Thoracic aorta (tissue), 2 donors: Measurements from ENCODE around the gene SYMPK. TPM values are rescaled to one million over a fixed set of nuclear protein-coding genes. Genes with fewer than 3 reads are reported as not detected.
A peak's percentile ranks its signal among the peaks of the same experiment; 100 is the strongest.

Experiments
- ATAC-seq: fragments of 150-250 bp; one replicate; pipeline ENCODE4 v1.8.0; 2017; ENCODE audit warnings: low read depth; ENCODE audit not compliant: insufficient number of reproducible peaks, low FRiP score
- DNase-seq: peaks from one replicate; pipeline ENCODE4 v3.0.0-alpha.2; 2020; ENCODE audit warnings: low spot score
- H3K27ac ChIP-seq, 2 donors: fragments of 200-600 bp; sonication (generic); 1 replicate in 1 of 2; 2 replicates in 1 of 2; pipeline ENCODE4 v1.5.1; 2016; ENCODE audit warnings: mild to moderate bottlenecking in 2 of 2, moderate library complexity in 2 of 2
- H3K27me3 ChIP-seq: fragments of 200-600 bp; sonication (generic); replicated peaks from 2 replicates; pipeline ENCODE4 v1.6.0; 2016; ENCODE audit warnings: mild to moderate bottlenecking; ENCODE audit not compliant: insufficient read depth
- H3K36me3 ChIP-seq: fragments of 200-600 bp; sonication (generic); one replicate; pipeline ENCODE4 v1.5.1; 2016
- H3K4me1 ChIP-seq, 2 donors: fragments of 200-600 bp; sonication (generic); 1 replicate in 1 of 2; 2 replicates in 1 of 2; pipeline versions ENCODE4 v1.5.1 to v1.6.0; 2016; ENCODE audit warnings: low read depth in 2 of 2, mild to moderate bottlenecking in 1 of 2; ENCODE audit not compliant: control insufficient read depth in 1 of 2
- H3K4me3 ChIP-seq: fragments of 200-600 bp; sonication (generic); 2 replicates; pipeline ENCODE4 v1.5.1; 2016; ENCODE audit warnings: mild to moderate bottlenecking
- H3K9me3 ChIP-seq: fragments of 200-600 bp; sonication (generic); 2 replicates; pipeline ENCODE4 v1.5.1; 2016
- total RNA-seq, 2 donors: library from RNA; depleted of rRNA; stranded (reverse); fragments of >200 nt; gene quantifications; one replicate each; pipeline versions ENCODE4 v1.1.0 to v1.2.3, GENCODE V29; 2016
- TF ChIP-seq, protein P1 (sequence below): fragments of 200-600 bp; sonication (generic); IDR thresholded peaks from one replicate; pipeline ENCODE4 v1.5.1; 2019; ENCODE audit warnings: antibody characterized with exemption

Gene SYMPK
- total RNA-seq, 2 donors from 2014 or later: 48.8 to 84.7 TPM

DNA sequence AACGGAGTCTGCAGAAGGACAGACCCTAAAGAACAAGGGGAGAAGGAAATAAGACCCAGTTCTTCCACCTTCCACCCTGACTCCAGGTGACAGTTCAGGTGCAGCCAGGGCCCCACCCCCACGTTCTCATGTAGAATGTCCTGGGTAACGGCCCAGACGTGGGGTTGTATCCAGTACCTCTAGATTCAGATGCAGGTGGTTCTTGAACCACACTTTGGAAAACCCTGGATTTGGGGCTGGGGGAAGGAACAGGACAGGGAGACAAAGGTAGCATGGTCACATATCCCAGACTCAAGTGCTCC lies 82.8 kb downstream of the SYMPK start:
- Histone ChIP-seq H3K36me3 (peaks cover 28% of the 10 kb centered on the region), H3K9me3 (no peaks in the 10 kb centered on the region), H3K4me3 (peak overlapping the region; percentile 91), H3K4me1 (peaks cover 20 to 41% of the 10 kb centered on the region in 2 donors), H3K27me3 (no peaks in the 10 kb centered on the region), H3K27ac (peak overlapping the region; percentile 97 to 98)
- TF ChIP-seq, protein P1, sequence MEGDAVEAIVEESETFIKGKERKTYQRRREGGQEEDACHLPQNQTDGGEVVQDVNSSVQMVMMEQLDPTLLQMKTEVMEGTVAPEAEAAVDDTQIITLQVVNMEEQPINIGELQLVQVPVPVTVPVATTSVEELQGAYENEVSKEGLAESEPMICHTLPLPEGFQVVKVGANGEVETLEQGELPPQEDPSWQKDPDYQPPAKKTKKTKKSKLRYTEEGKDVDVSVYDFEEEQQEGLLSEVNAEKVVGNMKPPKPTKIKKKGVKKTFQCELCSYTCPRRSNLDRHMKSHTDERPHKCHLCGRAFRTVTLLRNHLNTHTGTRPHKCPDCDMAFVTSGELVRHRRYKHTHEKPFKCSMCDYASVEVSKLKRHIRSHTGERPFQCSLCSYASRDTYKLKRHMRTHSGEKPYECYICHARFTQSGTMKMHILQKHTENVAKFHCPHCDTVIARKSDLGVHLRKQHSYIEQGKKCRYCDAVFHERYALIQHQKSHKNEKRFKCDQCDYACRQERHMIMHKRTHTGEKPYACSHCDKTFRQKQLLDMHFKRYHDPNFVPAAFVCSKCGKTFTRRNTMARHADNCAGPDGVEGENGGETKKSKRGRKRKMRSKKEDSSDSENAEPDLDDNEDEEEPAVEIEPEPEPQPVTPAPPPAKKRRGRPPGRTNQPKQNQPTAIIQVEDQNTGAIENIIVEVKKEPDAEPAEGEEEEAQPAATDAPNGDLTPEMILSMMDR: no peak
- ATAC-seq (no peak), DNase-seq (no peak)

DNA sequence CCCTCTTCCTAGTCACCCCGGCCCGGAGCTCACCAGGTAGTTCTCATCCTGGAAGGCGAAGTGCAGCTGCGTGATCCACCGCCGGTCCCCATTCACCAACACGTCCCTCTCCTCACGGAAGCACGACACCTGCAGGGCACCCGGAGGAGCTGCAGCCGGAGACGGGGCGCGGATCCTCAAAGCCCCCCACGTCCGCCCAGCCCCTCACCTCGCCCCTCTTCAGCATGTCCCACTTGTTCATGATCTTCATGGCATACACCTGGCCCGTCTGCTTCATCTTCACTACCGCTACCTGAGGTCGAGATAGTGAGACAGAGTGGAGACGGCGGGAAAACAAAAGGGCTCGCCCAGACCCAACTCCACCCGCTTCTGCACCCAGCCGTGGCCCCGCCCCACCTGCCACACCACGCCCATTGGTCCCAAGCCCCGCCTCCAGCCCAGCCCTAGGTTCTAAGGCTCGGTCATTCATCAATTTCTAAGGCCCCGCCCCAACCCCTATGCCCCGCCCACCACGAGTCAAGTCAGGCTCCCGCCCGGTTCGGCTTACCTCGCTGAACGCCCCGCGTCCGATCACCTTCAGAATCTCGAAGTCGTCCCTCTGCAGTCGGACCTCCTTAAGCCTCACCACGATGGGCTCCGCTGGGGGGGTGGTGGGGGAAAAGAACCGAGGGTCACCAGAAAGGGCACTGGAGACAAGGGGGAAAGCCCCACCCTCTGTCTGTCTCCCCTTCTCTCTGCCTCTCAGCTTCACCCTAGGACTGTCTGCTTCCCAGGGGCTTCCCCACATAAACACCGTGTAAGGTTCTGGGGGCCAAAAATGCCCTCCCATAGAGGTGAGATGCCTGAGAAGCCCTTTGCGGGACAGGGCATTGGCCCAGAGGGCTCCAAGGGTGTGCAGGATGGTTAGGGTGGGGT lies 83.5 kb downstream of the SYMPK start:
- no peak for ATAC-seq
- H3K36me3 ChIP-seq: peaks cover 32% of the 10 kb centered on the region
- DNase-seq: peak; percentile 70
- TF ChIP-seq, protein P1: peak; percentile 34
- H3K4me3 ChIP-seq: peak overlapping the region; percentile 91
- no peaks in the 10 kb centered on the region for H3K27me3 ChIP-seq
- peaks cover 14 to 35% of the 10 kb centered on the region in 2 donors for H3K4me1 ChIP-seq
- no peaks in the 10 kb centered on the region for H3K9me3 ChIP-seq
- H3K27ac ChIP-seq: peak overlapping the region; percentile 97 to 98

DNA sequence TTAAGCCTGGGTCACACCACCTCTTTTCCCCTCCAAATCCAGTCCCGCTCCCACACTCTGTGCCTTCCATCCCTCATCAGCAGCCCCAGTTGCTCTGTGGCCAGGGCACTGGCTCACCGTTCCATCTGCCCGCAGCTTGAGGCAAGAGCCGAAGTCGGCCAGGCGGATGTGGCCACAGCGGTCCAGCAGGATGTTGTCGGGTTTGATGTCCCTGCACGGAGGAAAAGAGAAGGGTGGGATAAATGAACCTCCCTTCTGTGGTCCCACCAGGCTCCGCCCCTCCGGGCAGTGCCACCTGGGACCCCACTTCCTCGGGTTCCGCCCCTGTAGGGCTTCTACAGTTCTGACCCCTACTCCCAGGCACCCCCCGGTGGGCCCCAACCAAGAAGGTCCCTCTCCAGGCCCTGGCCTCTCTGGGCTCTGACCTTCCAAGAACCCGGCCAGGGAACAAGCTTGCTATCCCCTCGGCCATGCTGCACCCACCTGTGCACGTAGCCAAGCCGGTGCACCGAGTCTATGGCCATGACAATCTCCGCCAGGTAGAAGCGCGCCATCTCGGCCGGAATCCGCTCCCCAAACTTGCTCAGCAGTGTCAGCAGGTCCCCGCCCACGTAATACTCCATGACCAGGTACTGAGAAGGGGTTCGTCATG lies 84.8 kb downstream of the SYMPK start:
- Histone ChIP-seq H3K27me3 (no peaks in the 10 kb centered on the region), H3K4me1 (peaks cover 6 to 22% of the 10 kb centered on the region in 2 donors), H3K27ac (peak overlapping the region in 1 of 2 donors; percentile 54), H3K4me3 (no peak overlapping the region), H3K9me3 (no peaks in the 10 kb centered on the region), H3K36me3 (peaks cover 35% of the 10 kb centered on the region)
- TF ChIP-seq, protein P1: no peak
- no peak for ATAC-seq
- DNase-seq: no peak

DNA sequence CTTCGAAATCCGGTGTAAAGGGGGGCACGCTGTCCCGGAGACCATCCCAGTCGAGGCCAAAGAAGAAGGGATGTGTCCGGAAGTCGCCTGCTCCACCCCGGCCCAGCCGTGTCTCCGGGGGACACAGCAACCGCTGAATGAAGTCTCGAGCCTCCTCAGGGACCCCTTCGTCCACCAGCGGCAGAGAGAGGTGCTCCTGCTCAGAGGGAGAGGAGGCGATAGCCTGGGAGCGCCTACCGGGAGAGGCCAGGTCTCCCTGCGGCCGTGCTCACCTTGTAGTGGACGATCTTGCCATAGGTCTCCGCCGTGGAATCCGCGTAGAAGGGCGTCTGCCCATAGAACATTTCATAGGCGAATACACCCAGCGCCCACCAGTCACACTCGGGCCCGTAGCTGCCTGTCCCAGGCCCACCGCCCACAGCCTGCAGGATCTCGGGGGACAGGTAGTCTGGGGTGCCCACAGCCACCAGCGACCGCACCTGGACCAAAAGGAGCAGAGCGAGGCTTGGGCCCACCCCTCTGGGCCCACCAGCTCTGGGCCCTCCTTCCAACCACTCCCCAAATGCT lies 85.5 kb downstream of the SYMPK start:
- no peaks in the 10 kb centered on the region for H3K27me3 ChIP-seq
- DNase-seq: no peak
- peaks cover 6 to 20% of the 10 kb centered on the region in 2 donors for H3K4me1 ChIP-seq
- peaks cover 42% of the 10 kb centered on the region for H3K36me3 ChIP-seq
- no peaks in the 10 kb centered on the region for H3K9me3 ChIP-seq
- H3K27ac ChIP-seq: no peak overlapping the region
- H3K4me3 ChIP-seq: no peak overlapping the region
- ATAC-seq: no peak
- TF ChIP-seq, protein P1: no peak

DNA sequence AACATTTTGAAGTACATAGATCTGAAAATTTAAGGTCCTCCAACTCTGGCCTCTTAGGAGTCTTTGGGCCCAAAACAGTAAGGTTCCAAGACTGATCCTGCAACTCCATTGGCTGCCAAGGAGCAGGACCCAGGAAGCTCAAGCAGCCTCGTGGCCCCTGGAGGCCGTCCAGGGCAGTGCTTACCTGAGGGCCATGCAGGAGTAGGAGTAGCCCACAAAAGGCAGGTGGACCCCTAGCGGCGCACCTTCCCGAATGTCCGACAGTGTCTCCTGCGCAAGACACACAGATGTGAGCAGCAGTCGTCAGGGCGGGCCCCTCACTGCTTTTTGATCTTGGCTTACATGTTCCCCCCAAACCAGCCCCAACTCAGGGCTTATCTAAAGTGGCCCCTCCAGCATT lies 88.2 kb downstream of the SYMPK start:
- Histone ChIP-seq H3K9me3 (no peaks in the 10 kb centered on the region), H3K4me1 (peaks cover 2 to 16% of the 10 kb centered on the region in 2 donors), H3K27ac (no peak overlapping the region), H3K36me3 (peaks cover 53% of the 10 kb centered on the region), H3K27me3 (no peaks in the 10 kb centered on the region), H3K4me3 (no peak overlapping the region)
- TF ChIP-seq, protein P1: no peak
- no peak for DNase-seq
- no peak for ATAC-seq
